ENCODE results near the gene SAMD4A. TPM values are rescaled to one million over a fixed set of nuclear protein-coding genes. Genes with fewer than 3 reads are reported as not detected.

SAMD4A gene
- total and polyA plus RNA-seq, 7 experiments from 2014 or later = 0.73 to 5.7 (median 1.7) TPM; not detected in 2

DNA sequence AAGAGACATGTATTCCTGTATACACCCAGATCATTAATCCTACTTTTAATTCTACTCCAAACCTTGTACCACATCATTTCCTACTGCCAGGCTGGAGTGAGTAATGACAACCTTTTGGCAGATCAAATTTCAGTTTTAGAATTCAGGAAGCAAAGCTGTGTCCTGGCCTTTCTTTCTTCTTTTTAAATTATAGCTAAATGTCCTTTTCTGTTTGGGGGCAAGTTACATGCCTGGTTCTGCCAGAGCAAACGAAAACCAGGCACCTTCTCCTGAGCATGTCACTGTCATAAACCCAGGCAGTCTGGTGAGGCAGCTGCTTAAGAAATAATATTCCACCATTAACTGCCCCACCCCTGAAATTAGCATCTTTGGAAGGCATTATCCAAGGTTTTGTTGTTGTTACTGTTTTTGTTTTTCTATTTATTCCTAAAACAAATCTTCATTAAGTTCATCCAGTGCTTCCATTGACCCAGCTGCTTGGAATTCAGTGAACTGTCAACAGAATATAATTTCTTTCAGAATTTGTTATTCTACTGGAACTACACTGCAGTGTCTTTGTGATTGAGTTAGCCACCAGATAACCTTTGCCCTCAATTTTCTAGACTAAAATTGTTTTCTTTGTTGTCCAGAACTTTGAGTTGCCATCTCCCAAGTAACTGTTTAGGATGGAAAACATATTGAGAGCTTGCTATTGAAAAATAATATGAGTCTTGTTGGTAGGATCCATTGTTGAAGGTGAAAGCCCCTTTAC lies 33.2 kb downstream of the SAMD4A start:
- Histone ChIP-seq H3K27ac (ENCODE audit: low read depth, low read length) (no peak overlapping the region), H3K4me3 (ENCODE audit: low read length) (no peak overlapping the region), H3K36me3 (ENCODE audit: control insufficient read depth in 2 of 3, insufficient read depth in 3 of 3, low read length in 3 of 3) (no peaks in the 10 kb centered on the region), H3K27me3 (ENCODE audit: control insufficient read depth in 2 of 2, insufficient read depth in 2 of 2, low read length in 2 of 2) (no peaks in the 10 kb centered on the region), H3K4me1 (ENCODE audit: control insufficient read depth in 2 of 2, insufficient read depth in 2 of 2, low read length in 2 of 2) (no peaks in the 10 kb centered on the region), H3K9me3 (ENCODE audit: control insufficient read depth in 2 of 3, low read length in 3 of 3) (no peaks in the 10 kb centered on the region)
- ChIA-PET POLR2A (no interaction called here), CTCF (no interaction called here)
- Mint-ChIP-seq H3K36me3 (peaks cover 0 to 4% (median 0%) of the 10 kb centered on the region in 5 donors), H3K27ac (no peak overlapping the region), H3K4me3 (no peak overlapping the region), H3K4me1 (no peaks in the 10 kb centered on the region), H3K9me3 (peaks cover 0 to 2% (median 0%) of the 10 kb centered on the region in 11 donors), H3K27me3 (peaks cover 5 to 20% (median 12%) of the 10 kb centered on the region in 5 donors)
- intact Hi-C loops (cut with micrococcal nuclease) = no loop called here
- ATAC-seq = no peak
- DNase-seq = no peak

DNA sequence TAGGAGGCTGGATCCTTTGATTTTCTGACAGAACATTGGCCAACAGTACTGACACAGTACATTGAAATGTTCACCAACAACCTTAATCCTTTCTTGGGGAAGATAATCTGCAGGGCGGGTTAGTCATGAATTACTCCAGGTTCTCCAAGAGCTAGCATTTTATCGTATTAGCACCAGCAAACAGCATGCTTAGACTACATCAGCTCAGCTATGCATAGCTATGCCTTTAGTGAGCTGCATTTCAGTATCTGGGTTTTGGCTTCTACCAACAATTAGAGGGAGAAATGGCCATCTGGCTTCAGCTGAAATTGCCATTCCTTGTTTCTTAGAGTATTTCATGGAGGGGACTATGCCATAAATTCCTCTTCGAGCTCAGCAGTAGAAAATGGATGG lies 33.8 kb downstream of the SAMD4A start:
- no peak for ATAC-seq
- no peaks in the 10 kb centered on the region for H3K4me1 Mint-ChIP-seq
- H3K27ac Mint-ChIP-seq = no peak overlapping the region
- ChIA-PET CTCF (no interaction called here), POLR2A (interaction anchor here (0.5 kb wide), 1 partner anchor 133 kb away, joined by 3 read pairs; no protein-coding TSS in a partner anchor)
- peaks cover 5 to 19% (median 11%) of the 10 kb centered on the region in 5 donors for H3K27me3 Mint-ChIP-seq
- Histone ChIP-seq H3K36me3 (ENCODE audit: control insufficient read depth in 2 of 3, insufficient read depth in 3 of 3, low read length in 3 of 3) (no peaks in the 10 kb centered on the region), H3K4me1 (ENCODE audit: control insufficient read depth in 2 of 2, insufficient read depth in 2 of 2, low read length in 2 of 2) (no peaks in the 10 kb centered on the region), H3K27ac (ENCODE audit: low read depth, low read length) (no peak overlapping the region), H3K27me3 (ENCODE audit: control insufficient read depth in 2 of 2, insufficient read depth in 2 of 2, low read length in 2 of 2) (no peaks in the 10 kb centered on the region), H3K4me3 (ENCODE audit: low read length) (no peak overlapping the region), H3K9me3 (ENCODE audit: control insufficient read depth in 2 of 3, low read length in 3 of 3) (no peaks in the 10 kb centered on the region)
- intact Hi-C loops (cut with micrococcal nuclease) = no loop called here
- no peak for DNase-seq
- H3K4me3 Mint-ChIP-seq = no peak overlapping the region
- peaks cover 0 to 4% (median 0%) of the 10 kb centered on the region in 5 donors for H3K36me3 Mint-ChIP-seq
- H3K9me3 Mint-ChIP-seq = peaks cover 0 to 2% (median 0%) of the 10 kb centered on the region in 11 donors

- H3K27me3 Mint-ChIP-seq = peaks cover 0 to 18% (median 11%) of the 10 kb centered on the region in 5 donors
- DNase-seq = no peak
- no peaks in the 10 kb centered on the region for H3K4me1 Mint-ChIP-seq
Observed at GRCh38 chr14:54603362-54603761, 36.4 kb downstream of the SAMD4A start.

DNA sequence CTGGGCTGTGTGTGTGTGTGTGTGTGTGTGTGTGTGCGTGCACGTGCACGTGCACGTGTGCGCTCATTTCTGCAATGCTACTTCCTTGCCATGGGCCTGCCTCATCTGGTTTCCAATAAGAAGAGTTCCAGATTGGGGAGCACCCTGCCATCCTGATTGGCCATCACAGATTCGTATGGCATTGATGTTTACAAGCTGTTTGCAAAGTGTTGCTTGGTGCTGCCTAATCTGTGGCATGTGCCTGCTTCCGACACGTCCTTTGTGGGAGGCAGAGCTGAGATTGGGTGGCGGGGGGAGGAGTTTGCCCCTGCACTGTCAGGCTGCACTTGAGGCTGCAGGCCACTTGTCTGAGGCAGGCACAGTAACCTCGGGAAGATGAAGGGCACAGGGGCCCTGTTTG lies 39.2 kb downstream of the SAMD4A start:
- Mint-ChIP-seq H3K27me3 (peaks cover 0 to 13% (median 7%) of the 10 kb centered on the region in 5 donors), H3K36me3 (peaks cover 0 to 4% (median 0%) of the 10 kb centered on the region in 5 donors), H3K4me1 (no peaks in the 10 kb centered on the region), H3K27ac (no peak overlapping the region), H3K4me3 (no peak overlapping the region), H3K9me3 (peaks cover 0 to 3% (median 0%) of the 10 kb centered on the region in 11 donors)
- no peaks in the 10 kb centered on the region for H3K4me1 ChIP-seq (ENCODE audit: control insufficient read depth in 2 of 2, insufficient read depth in 2 of 2, low read length in 2 of 2)
- H3K36me3 ChIP-seq (ENCODE audit: control insufficient read depth in 2 of 3, insufficient read depth in 3 of 3, low read length in 3 of 3) = no peaks in the 10 kb centered on the region
- intact Hi-C loops (cut with micrococcal nuclease) = no loop called here
- ATAC-seq (no peak), DNase-seq (no peak)
- H3K27me3 ChIP-seq (ENCODE audit: control insufficient read depth in 2 of 2, insufficient read depth in 2 of 2, low read length in 2 of 2) = no peaks in the 10 kb centered on the region
- H3K27ac ChIP-seq (ENCODE audit: low read depth, low read length) = no peak overlapping the region
- no peaks in the 10 kb centered on the region for H3K9me3 ChIP-seq (ENCODE audit: control insufficient read depth in 2 of 3, low read length in 3 of 3)
- ChIA-PET POLR2A (no interaction called here), CTCF (no interaction called here)
- H3K4me3 ChIP-seq (ENCODE audit: low read length) = no peak overlapping the region

More at GRCh38 chr14:54603362-54603761, 36.4 kb downstream of the SAMD4A start:
- ChIA-PET POLR2A (no interaction called here), CTCF (no interaction called here)
- Histone ChIP-seq H3K36me3 (ENCODE audit: control insufficient read depth in 2 of 3, insufficient read depth in 3 of 3, low read length in 3 of 3) (no peaks in the 10 kb centered on the region), H3K9me3 (ENCODE audit: control insufficient read depth in 2 of 3, low read length in 3 of 3) (no peaks in the 10 kb centered on the region), H3K4me1 (ENCODE audit: control insufficient read depth in 2 of 2, insufficient read depth in 2 of 2, low read length in 2 of 2) (no peaks in the 10 kb centered on the region), H3K4me3 (ENCODE audit: low read length) (no peak overlapping the region), H3K27me3 (ENCODE audit: control insufficient read depth in 2 of 2, insufficient read depth in 2 of 2, low read length in 2 of 2) (no peaks in the 10 kb centered on the region), H3K27ac (ENCODE audit: low read depth, low read length) (no peak overlapping the region)
- H3K4me3 Mint-ChIP-seq = no peak overlapping the region
- intact Hi-C loops (cut with micrococcal nuclease) = no loop called here
- no peak overlapping the region for H3K27ac Mint-ChIP-seq
- H3K36me3 Mint-ChIP-seq = peaks cover 0 to 4% (median 0%) of the 10 kb centered on the region in 5 donors
- H3K9me3 Mint-ChIP-seq = peaks cover 0 to 2% (median 0%) of the 10 kb centered on the region in 11 donors
- ATAC-seq = no peak

DNA sequence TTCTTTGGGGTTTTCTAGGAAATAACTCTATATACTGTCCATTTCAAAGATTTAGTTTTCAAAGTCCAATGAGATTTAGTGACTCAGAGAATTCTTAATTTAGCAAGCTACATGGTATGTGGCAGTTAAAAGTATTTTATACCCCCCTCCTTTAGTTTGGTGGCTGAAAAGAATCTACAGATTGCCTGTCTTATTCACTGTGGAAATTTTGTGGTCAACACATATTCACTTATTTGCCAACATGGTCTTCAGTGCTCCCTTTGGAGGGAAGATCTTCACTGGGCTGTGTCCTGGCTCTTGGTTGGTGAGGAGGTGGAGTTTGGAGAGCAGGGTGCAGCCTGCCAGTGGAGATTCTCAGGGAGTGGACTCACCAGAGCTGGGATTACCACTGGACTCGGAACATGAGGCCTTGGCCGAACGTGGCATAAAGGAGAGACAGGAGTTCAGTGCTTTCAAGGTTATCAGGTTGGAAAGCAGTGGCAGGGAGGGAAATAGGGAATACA lies 39.8 kb downstream of the SAMD4A start:
- H3K9me3 ChIP-seq (ENCODE audit: control insufficient read depth in 2 of 3, low read length in 3 of 3) = no peaks in the 10 kb centered on the region
- CTCF ChIA-PET = no interaction called here
- no peaks in the 10 kb centered on the region for H3K4me1 ChIP-seq (ENCODE audit: control insufficient read depth in 2 of 2, insufficient read depth in 2 of 2, low read length in 2 of 2)
- H3K9me3 Mint-ChIP-seq = peaks cover 0 to 3% (median 0%) of the 10 kb centered on the region in 11 donors
- peaks cover 0 to 4% (median 0%) of the 10 kb centered on the region in 5 donors for H3K36me3 Mint-ChIP-seq
- H3K4me3 Mint-ChIP-seq = no peak overlapping the region
- H3K27me3 ChIP-seq (ENCODE audit: control insufficient read depth in 2 of 2, insufficient read depth in 2 of 2, low read length in 2 of 2) = no peaks in the 10 kb centered on the region
- H3K27ac ChIP-seq (ENCODE audit: low read depth, low read length) = no peak overlapping the region
- H3K36me3 ChIP-seq (ENCODE audit: control insufficient read depth in 2 of 3, insufficient read depth in 3 of 3, low read length in 3 of 3) = no peaks in the 10 kb centered on the region
- H3K27me3 Mint-ChIP-seq = peaks cover 0 to 8% (median 5%) of the 10 kb centered on the region in 5 donors
- H3K4me1 Mint-ChIP-seq = no peaks in the 10 kb centered on the region
- POLR2A ChIA-PET = no interaction called here
- DNase-seq (no peak), ATAC-seq (no peak)
- H3K4me3 ChIP-seq (ENCODE audit: low read length) = no peak overlapping the region
- no peak overlapping the region for H3K27ac Mint-ChIP-seq
- intact Hi-C loops (cut with micrococcal nuclease) = no loop called here

- Histone ChIP-seq H3K4me3 (ENCODE audit: low read length) (no peak overlapping the region), H3K9me3 (ENCODE audit: control insufficient read depth in 2 of 3, low read length in 3 of 3) (no peaks in the 10 kb centered on the region), H3K27me3 (ENCODE audit: control insufficient read depth in 2 of 2, insufficient read depth in 2 of 2, low read length in 2 of 2) (no peaks in the 10 kb centered on the region), H3K4me1 (ENCODE audit: control insufficient read depth in 2 of 2, insufficient read depth in 2 of 2, low read length in 2 of 2) (no peaks in the 10 kb centered on the region), H3K36me3 (ENCODE audit: control insufficient read depth in 2 of 3, insufficient read depth in 3 of 3, low read length in 3 of 3) (no peaks in the 10 kb centered on the region), H3K27ac (ENCODE audit: low read depth, low read length) (no peak overlapping the region)
- Mint-ChIP-seq H3K27ac (no peak overlapping the region), H3K27me3 (peaks cover 0 to 9% (median 7%) of the 10 kb centered on the region in 5 donors), H3K36me3 (peaks cover 0 to 3% (median 0%) of the 10 kb centered on the region in 5 donors), H3K4me1 (peaks cover 0 to 1% (median 0%) of the 10 kb centered on the region in 7 donors), H3K9me3 (peaks cover 0 to 3% (median 0%) of the 10 kb centered on the region in 11 donors), H3K4me3 (no peak overlapping the region)
- intact Hi-C loops (cut with micrococcal nuclease) = loop anchor here in 1 of 2 donors (1.0 kb wide), 1 partner anchor 28 kb away; no protein-coding TSS in a partner anchor
- ATAC-seq (no peak), DNase-seq (no peak)
- ChIA-PET POLR2A (no interaction called here), CTCF (no interaction called here)
Observed at GRCh38 chr14:54609576-54609975, 42.6 kb downstream of the SAMD4A start.
